ENCODE measurements around the gene EDIL3.
"Not testable (repeated sequence)": the region's sequence is repeated elsewhere in the genome, so short reads cannot be mapped to it uniquely, and the experiment has no call there.

The EDIL3 gene

GRCh38 chr5:84378961-84379360 is 5.7 kb downstream of the EDIL3 start:
- no peak for DNase-seq

DNA sequence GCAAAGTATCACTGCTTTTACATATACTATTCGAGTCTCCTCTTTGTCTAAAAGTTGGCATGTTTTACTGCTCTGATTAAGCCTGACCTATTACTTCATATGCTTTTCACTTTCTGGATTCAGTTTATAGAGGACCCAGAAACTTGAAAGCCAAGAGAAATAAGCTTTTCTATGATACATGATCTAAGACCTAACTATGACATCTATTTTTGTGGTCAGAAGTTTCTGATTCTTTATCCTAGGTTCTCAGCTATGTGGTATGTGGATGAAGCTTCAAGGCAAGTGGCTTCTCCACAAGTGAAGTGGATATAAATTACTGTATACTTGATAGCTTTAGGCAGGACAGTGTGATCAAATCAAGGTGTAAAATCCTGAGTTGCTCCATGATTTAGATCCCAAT is 6.3 kb downstream of the EDIL3 start:
- DNase-seq: no peak

DNA sequence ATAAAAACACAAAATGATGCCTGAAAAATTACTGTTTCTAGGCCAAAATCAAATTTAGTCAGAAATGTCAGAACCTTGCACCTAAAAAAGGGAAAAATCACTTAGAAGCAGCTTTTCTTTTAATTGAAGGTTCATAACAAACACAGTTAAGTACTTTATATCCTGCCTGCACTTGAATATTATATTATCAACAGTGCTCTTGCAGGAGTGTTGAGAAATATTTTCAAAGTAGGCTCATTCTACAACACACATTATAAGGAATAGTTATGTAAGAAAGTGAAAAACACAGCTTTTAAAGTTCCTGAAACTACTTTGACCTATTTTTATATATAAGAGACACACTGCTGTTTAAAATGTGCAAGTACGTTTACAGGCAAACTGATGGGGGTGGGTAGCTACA is 8.3 kb downstream of the EDIL3 start:
- no peak for DNase-seq

DNA sequence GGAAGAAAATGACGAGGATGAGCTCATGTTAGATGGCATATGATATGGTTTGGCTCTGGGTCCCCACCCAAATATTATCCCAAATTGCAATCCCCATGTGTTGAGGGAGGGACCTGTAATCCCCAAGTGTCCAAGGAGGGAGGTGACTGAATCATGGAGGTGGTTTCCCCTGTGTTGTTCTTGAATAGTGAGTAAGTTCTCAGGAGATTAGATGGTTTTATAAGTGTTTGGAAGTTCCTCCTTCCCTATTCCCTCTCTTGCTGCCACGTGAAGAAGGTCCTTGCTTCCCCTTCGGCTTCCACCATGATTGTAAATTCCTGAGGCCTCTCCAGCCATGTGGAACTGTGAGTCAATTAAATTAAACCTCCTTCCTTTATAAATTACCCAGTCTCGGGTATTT is 10.1 kb downstream of the EDIL3 start:
- DNase-seq: no peak

DNA sequence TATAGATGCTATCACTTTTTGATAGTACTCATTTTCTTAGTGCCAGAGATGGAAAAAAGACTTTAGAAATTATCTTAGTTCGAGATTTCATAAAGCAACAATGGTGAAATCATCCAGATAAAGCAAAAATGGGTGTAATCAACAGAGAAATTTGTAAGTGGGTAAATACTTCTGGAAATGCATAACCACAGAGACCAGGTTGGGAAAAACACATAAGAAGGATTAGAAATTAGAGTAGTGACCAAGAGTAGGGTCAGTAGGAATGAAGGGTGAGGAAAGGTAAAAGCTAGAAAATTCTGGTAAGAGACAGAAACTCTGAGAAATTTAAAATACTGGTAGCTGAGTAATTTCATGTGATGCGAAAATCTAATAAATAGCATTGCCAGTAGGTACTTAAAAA is 11.2 kb downstream of the EDIL3 start:
- DNase-seq: no peak

DNA sequence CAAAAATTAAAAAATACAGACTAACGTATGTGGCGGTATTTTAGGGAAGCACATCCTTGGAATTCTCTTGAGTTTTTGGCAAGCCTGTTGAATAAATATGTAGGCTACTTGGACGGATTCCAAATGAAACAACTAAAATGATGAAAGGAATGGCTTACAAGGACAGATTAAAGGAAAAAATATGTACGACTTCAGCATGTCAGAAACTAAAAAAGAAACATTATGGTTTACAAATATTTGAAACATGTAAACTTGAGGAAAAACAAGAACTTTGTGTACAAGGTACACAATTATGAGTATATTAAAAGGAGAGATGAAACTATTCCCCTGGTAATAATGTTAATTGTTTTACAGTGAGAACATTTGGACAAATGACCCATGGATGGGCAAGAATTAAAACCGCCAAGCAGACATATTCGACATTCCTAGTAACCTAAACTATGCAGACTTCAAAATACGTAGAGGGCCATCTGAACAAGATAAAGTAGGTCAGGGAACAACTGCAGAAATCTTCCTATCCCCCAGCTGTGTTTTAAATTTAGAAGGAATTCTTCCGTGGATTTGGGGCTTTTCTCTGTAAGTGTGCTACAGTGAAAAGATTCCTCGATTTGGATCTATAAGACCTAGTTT is 12.5 kb downstream of the EDIL3 start:
- no peak for DNase-seq

- DNase-seq: no peak
Measured at GRCh38 chr5:84370176-84370575, 14.5 kb downstream of the EDIL3 start.

GRCh38 chr5:84364043-84364442 is 20.6 kb downstream of the EDIL3 start:
- DNase-seq: no peak

DNA sequence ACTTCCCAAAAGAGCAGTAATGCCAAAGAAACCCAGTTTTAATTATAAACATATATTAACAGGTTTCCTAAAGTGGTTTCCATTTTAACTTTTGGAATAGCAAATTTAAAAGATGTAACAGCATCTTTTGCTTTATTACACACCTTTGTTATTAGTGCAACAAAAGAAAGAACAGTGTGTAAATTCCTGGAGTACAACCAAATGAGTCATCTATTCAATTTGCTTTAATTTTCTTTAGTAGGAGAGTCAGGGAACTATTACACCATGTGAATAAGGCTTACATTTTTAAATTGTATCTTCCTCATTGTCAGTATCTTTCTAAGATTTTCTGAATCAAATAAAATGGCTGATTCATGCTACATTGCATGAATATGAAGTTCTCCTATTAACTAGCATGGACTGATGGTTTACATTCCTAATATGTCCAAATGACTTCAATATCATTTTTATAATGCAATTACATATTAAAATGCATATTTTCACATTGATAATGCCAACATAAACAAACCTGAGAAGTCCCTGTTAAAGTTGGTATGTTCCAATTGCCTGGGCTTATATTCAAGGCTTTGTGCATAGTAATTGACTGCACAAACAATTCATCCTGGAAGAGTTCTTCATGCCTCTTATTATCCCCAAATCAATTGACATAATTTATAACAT is 22.5 kb downstream of the EDIL3 start:
- no peak for DNase-seq

- no peak for DNase-seq
Measured at GRCh38 chr5:84361572-84361971, 23.1 kb downstream of the EDIL3 start.

GRCh38 chr5:84360056-84360455 is 24.6 kb downstream of the EDIL3 start:
- no peak for DNase-seq

GRCh38 chr5:84354101-84354500 is 30.6 kb downstream of the EDIL3 start:
- DNase-seq: no peak

GRCh38 chr5:84344788-84345187 is 39.9 kb downstream of the EDIL3 start:
- no peak for DNase-seq

- DNase-seq: no peak
Measured at GRCh38 chr5:84343171-84343570, 41.5 kb downstream of the EDIL3 start.

GRCh38 chr5:84332106-84332505 is 52.6 kb downstream of the EDIL3 start:
- DNase-seq: no peak

- no peak for DNase-seq
Measured at GRCh38 chr5:84327591-84327990, 57.1 kb downstream of the EDIL3 start.

DNA sequence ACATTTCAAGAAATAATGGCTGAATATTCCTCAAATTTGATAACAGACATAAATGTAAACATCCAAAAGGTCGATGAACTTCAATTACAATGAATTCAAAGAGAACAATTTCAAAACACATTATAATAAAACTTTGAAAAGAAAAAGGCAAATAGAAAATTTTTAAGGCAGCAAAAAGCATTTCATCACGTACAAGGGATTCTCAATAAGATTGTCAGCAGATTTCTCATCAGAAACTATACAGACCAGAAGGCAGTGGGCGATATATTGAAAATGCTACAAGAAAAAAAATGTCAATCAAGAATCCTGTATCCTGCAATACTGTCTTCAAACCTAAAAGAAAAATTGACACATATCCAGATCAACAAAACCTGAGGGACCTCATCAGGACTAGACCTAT is 62.0 kb downstream of the EDIL3 start:
- DNase-seq: no peak

DNA sequence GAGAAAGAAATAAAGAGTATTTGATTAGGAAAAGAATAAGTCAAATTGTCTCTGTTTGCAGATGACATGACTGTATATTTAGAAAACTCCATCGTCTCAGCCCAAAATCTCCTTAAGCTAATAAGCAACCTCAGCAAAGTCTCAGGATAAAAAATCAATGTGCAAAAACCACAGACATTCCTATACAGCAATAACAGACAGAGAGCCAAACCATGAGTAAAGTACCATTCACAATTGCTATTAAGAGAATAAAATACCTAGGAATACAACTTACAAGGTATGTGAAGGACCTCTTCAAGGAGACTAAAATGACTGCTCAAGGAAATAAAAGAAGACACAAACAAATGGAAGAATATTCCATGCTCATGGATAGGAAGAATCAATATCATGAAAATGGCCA is 66.9 kb downstream of the EDIL3 start:
- not testable (repeated sequence) for DNase-seq

DNA sequence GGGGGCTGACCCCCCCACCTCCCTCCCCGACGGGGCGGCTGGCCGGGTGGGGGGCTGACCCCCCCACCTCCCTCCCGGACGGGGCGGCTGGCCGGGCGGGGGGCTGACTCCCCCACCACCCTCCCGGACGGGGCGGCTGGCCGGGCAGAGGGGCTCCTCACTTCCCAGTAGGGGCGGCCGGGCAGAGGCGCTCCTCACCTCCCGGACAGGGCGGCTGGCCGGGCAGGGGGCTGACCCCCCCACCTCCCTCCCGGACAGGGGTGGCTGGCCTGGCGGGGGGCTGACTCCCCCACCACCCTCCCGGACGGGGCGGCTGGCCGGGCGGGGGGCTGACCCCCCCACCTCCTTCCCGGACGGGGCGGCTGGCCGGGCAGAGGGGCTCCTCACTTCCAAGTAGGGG is 72.4 kb downstream of the EDIL3 start:
- not testable (repeated sequence) for DNase-seq

DNA sequence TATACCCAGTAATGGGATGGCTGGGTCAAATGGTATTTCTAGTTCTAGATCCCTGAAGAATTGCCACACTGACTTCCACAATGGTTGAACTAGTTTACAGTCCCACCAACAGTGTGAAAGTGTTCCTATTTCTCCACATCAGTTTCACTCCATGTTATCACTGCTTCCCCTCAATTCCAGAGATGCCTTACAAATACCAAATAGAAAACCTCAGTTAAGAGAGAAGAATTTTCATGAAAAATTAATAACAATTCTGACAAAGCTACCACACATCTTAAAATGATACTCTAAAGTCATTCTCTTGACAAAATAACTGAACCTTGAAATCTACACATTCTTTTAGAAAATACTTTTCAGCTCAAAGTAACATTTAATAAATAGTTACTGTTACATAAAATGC is 74.8 kb downstream of the EDIL3 start:
- not testable (repeated sequence) for DNase-seq

DNA sequence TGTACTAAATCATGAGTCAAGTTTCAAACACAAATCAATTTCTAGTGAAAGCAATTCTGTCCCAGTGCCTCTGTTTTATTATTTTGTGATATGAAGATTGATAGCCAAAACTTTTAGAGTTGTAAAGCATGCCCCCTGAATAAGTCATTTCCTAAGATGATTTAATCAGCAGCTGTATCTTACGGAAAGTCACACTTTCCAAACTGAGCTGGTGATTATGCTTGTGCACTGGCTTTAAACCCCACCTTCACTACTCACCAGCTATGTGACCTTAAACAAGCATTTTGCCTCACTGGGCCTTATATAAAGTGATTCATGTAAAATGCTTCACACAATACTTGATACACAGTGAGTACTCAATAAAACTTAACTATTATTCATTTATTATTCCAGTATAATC is 78.1 kb downstream of the EDIL3 start:
- DNase-seq: no peak

- no peak for DNase-seq
Measured at GRCh38 chr5:84304599-84304998, 80.1 kb downstream of the EDIL3 start.

DNA sequence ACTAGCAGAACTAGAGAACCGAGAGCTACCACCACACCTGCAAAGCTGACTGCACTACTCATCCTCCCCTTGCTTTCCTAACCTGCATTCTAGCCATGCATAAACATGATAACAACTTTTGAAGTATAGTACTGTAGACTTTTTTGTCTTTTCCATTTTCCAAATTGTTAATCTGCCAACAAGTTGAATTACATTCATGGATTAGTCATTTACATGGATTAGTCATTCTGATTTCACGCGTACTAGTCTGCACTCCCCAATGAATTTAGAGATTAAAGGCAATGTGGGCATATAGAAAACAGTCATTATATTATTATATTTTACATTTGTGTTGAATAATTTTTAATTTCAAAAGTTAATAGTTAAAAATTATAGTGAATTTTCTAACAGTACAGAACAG is 81.4 kb downstream of the EDIL3 start:
- no peak for DNase-seq

GRCh38 chr5:84301535-84301934 is 83.1 kb downstream of the EDIL3 start:
- no peak for DNase-seq

- DNase-seq: no peak
Measured at GRCh38 chr5:84299959-84300358, 84.7 kb downstream of the EDIL3 start.
